Astrocyte of the spinal cord (primary cell): ENCODE results near the gene PIP4K2B.

Source experiments
- DNase-seq: peaks from one replicate; pipeline ENCODE4 v3.0.0; 2011; ENCODE audit warnings: low read depth, low spot score
- H3K4me3 ChIP-seq: 2 replicates; pipeline ENCODE4 v1.5.1; 2011; ENCODE audit warnings: low read depth, mild to moderate bottlenecking, low read length, moderate library complexity
- in situ Hi-C: cut with HindIII; loops from 2 replicates; pipeline ENCODE4 v1.10.0; 2017; ENCODE audit warnings: low sequenced_read_pairs
- TF ChIP-seq, protein P1 (sequence below): IDR thresholded peaks from 2 replicates; pipeline ENCODE4 v1.5.1; 2012; ENCODE audit warnings: low read depth, mild to moderate bottlenecking, low read length, inconsistent platforms

PIP4K2B gene

DNA sequence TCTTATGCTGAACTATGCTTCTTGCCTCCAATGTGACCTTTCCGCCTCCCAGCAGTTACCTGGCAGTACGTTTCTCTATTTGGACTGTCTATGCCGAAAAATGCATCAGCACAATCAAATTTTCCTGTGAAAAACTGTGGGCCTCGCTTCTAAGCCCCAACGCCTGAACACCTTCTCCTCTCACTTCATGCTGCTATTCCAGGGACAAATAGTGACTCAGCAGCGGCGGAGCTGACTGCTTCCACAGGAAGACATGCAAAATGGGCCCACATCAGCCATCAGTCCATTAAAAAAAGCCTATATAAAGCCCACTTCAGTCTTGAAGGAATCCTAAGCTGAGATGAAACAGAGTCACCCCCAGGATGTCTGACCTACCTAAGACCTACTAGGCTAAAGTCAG is 10.5 kb upstream of the PIP4K2B start:
- TF ChIP-seq, protein P1, sequence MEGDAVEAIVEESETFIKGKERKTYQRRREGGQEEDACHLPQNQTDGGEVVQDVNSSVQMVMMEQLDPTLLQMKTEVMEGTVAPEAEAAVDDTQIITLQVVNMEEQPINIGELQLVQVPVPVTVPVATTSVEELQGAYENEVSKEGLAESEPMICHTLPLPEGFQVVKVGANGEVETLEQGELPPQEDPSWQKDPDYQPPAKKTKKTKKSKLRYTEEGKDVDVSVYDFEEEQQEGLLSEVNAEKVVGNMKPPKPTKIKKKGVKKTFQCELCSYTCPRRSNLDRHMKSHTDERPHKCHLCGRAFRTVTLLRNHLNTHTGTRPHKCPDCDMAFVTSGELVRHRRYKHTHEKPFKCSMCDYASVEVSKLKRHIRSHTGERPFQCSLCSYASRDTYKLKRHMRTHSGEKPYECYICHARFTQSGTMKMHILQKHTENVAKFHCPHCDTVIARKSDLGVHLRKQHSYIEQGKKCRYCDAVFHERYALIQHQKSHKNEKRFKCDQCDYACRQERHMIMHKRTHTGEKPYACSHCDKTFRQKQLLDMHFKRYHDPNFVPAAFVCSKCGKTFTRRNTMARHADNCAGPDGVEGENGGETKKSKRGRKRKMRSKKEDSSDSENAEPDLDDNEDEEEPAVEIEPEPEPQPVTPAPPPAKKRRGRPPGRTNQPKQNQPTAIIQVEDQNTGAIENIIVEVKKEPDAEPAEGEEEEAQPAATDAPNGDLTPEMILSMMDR, result no peak
- no peak overlapping the region for H3K4me3 ChIP-seq
- DNase-seq, result no peak
- in situ Hi-C loops, result no loop called here

GRCh38 chr17:38800237-38800760 is 943 bp upstream of the PIP4K2B start:
- in situ Hi-C loops, result no loop called here
- DNase-seq, result no peak
- H3K4me3 ChIP-seq, result peak overlapping the region; percentile 76
- TF ChIP-seq, protein P1, result no peak

DNA sequence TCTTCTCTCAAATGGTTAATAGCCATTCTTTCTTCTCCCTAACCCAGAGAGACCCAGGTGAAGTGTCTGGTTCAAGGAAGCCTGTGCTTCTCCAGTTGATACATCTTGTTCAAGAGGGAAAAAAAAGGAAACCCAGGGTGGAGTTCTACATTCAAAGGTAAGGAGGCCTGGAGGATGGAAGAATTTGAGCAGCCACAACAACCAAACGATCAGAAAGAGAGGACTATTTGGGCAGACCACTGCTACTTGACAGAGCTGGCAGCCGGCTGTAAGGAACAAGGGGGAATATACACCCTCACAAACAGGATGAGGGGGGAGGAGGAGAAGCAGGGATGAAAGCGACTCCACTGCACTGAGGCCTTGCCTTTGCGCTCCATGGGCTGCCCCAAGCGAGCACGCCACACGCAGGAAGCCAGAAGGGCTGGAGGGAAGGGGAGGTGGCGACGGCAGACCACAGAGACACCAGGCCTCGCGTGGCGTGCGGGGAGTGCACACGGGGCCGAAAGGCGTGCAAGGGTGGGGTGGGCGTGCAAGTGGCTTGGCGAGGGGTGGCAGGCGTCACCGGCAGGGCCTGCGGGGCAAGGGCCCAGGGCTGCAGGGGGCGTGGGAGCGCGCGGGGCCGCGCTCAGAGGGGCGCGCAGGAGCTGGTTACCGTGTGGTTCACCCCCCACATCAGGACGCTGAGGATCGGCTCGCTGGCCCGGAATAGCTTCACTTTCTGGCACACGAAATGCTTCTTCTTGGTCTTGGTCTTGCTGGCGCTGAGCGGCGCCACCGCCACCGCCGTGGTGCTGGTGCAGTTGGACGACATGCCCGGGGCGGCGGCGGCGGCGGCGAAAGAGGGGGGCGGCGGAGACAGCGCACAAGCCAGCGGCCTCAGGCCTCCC is 499 bp downstream of the PIP4K2B start:
- peak overlapping the region; percentile 76 for H3K4me3 ChIP-seq
- TF ChIP-seq, protein P1, result no peak
- DNase-seq, result peak; percentile 25
- in situ Hi-C loops, result no loop called here

GRCh38 chr17:38797828-38798227 is 1.5 kb downstream of the PIP4K2B start:
- TF ChIP-seq, protein P1, result no peak
- in situ Hi-C loops, result no loop called here
- DNase-seq, result no peak
- peak overlapping the region; percentile 76 for H3K4me3 ChIP-seq

- TF ChIP-seq, protein P1, result no peak
- in situ Hi-C loops, result no loop called here
- no peak for DNase-seq
- peak overlapping the region; percentile 76 for H3K4me3 ChIP-seq
Observed at GRCh38 chr17:38797158-38797490, 2.2 kb downstream of the PIP4K2B start.

DNA sequence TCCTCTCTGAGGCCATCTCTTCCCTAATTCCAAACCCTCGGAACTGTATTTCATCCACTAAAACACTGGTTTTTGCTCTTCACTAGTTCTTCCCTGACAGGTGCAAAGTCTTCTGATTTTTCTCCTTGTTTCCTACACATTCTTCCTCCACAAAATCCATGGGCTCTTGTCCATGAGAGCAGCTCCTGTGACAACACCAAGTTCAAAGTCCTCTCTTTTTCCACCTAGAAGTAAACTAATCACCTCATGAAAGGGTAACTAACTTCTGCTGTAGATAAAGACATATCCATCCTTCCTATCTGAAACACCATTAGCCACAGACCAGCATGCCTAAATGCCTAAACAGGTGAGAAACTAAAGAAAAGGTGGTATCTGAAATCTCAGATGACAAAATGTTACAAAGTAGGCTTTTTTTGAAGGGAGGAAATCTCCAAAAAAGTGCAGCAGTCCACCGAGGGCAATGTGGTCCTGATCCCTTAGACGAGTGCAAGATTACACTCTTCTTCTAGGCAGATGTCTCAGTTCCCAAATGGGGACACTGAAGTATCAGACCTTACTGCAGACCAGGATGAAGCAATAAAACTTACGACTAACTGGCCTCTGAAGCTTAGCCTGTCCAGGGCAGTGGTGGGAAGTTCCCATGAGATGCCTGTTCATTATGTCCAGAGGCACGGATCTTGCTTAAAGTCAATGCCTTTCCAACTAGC is 2.8 kb downstream of the PIP4K2B start:
- TF ChIP-seq, protein P1, result no peak
- H3K4me3 ChIP-seq, result no peak overlapping the region
- in situ Hi-C loops, result no loop called here
- DNase-seq, result no peak
